Measurements from ENCODE around the gene HEG1.

The HEG1 gene

GRCh38 chr3:125010393-125010792 lies 45.4 kb downstream of the HEG1 start:
- Histone ChIP-seq H3K9me2 (replicated peaks; ENCODE audit: insufficient read depth, low read length) (no peaks in the 10 kb centered on the region), H3K27me3 (replicated peaks; ENCODE audit: insufficient read depth, low read length) (no peaks in the 10 kb centered on the region), H3K9me3 (replicated peaks; ENCODE audit: insufficient read depth, low read length) (no peaks in the 10 kb centered on the region), H3K27ac (ENCODE audit: low read length) (no peak overlapping the region), H3K9ac (ENCODE audit: low read length) (no peak overlapping the region), H2AFZ (ENCODE audit: low read length) (no peak overlapping the region), H3F3A (ENCODE audit: insufficient read depth, low read length) (no peaks in the 10 kb centered on the region), H3K4me2 (ENCODE audit: low read depth, low read length) (no peak overlapping the region), H3K79me2 (ENCODE audit: low read length) (no peaks in the 10 kb centered on the region), H4K20me1 (ENCODE audit: insufficient read depth, low read length) (no peaks in the 10 kb centered on the region), H3K4me3 (ENCODE audit: low read length) (no peak overlapping the region), H3K4me1 (ENCODE audit: low read length) (0 out of 2 replicates have a peak, but pooled peaks cover 3% of the 10 kb centered on the region), H3K36me3 (replicated peaks; ENCODE audit: insufficient read depth, low read length) (no peaks in the 10 kb centered on the region)
- TF ChIP-seq CTCF (IDR thresholded peaks at IDR 0.05; ENCODE audit: low read length) (no peak), EZH2phosphoT487 (IDR thresholded peaks at IDR 0.05; ENCODE audit: low read length) (no peak), EZH2 (optimal IDR thresholded peaks at IDR 0.05; ENCODE audit: low read depth, low read length) (no peak)
- peak; percentile 22 for DNase-seq

GRCh38 chr3:125008766-125009165 lies 47.0 kb downstream of the HEG1 start:
- Histone ChIP-seq H3K4me1 (ENCODE audit: low read length) (0 out of 2 replicates have a peak, but pooled peaks cover 3% of the 10 kb centered on the region), H3K27me3 (replicated peaks; ENCODE audit: insufficient read depth, low read length) (no peaks in the 10 kb centered on the region), H3K79me2 (ENCODE audit: low read length) (no peaks in the 10 kb centered on the region), H3F3A (ENCODE audit: insufficient read depth, low read length) (no peaks in the 10 kb centered on the region), H3K9ac (ENCODE audit: low read length) (no peak overlapping the region), H3K9me2 (replicated peaks; ENCODE audit: insufficient read depth, low read length) (no peaks in the 10 kb centered on the region), H3K36me3 (replicated peaks; ENCODE audit: insufficient read depth, low read length) (no peaks in the 10 kb centered on the region), H3K4me3 (ENCODE audit: low read length) (no peak overlapping the region), H4K20me1 (ENCODE audit: insufficient read depth, low read length) (no peaks in the 10 kb centered on the region), H2AFZ (ENCODE audit: low read length) (no peak overlapping the region), H3K27ac (ENCODE audit: low read length) (no peak overlapping the region), H3K9me3 (replicated peaks; ENCODE audit: insufficient read depth, low read length) (no peaks in the 10 kb centered on the region), H3K4me2 (ENCODE audit: low read depth, low read length) (no peak overlapping the region)
- TF ChIP-seq CTCF (IDR thresholded peaks at IDR 0.05; ENCODE audit: low read length), result no peak
- no peak for DNase-seq

- no peaks in the 10 kb centered on the region for H3F3A ChIP-seq (ENCODE audit: insufficient read depth, low read length)
- no peak for DNase-seq
- no peaks in the 10 kb centered on the region for H3K27me3 ChIP-seq (replicated peaks; ENCODE audit: insufficient read depth, low read length)
- no peaks in the 10 kb centered on the region for H4K20me1 ChIP-seq (ENCODE audit: insufficient read depth, low read length)
- 0 out of 2 replicates have a peak, but pooled peaks cover 3% of the 10 kb centered on the region for H3K4me1 ChIP-seq (ENCODE audit: low read length)
- H3K9ac ChIP-seq (ENCODE audit: low read length), result no peak overlapping the region
- H3K79me2 ChIP-seq (ENCODE audit: low read length), result no peaks in the 10 kb centered on the region
- no peaks in the 10 kb centered on the region for H3K36me3 ChIP-seq (replicated peaks; ENCODE audit: insufficient read depth, low read length)
- H2AFZ ChIP-seq (ENCODE audit: low read length), result no peak overlapping the region
- H3K4me2 ChIP-seq (ENCODE audit: low read depth, low read length), result no peak overlapping the region
- no peak for TF ChIP-seq CTCF (IDR thresholded peaks at IDR 0.05; ENCODE audit: low read length)
- TF ChIP-seq EZH2 (optimal IDR thresholded peaks at IDR 0.05; ENCODE audit: low read depth, low read length), result no peak
- TF ChIP-seq EZH2phosphoT487 (IDR thresholded peaks at IDR 0.05; ENCODE audit: low read length), result no peak
- no peak overlapping the region for H3K27ac ChIP-seq (ENCODE audit: low read length)
- no peak overlapping the region for H3K4me3 ChIP-seq (ENCODE audit: low read length)
- no peaks in the 10 kb centered on the region for H3K9me3 ChIP-seq (replicated peaks; ENCODE audit: insufficient read depth, low read length)
- no peaks in the 10 kb centered on the region for H3K9me2 ChIP-seq (replicated peaks; ENCODE audit: insufficient read depth, low read length)
Measured at GRCh38 chr3:125006291-125006731, 49.5 kb downstream of the HEG1 start.
